GM12878 (cell line): ENCODE data around the gene FOSB. TPM values are rescaled to one million over a fixed set of nuclear protein-coding genes. Genes with fewer than 3 reads are reported as not detected.

Source experiments
- ATAC-seq: fragments of 200-7000 bp; cut with Tn5 transposase; 3 replicates; pipeline ENCODE4 v1.9.1; 2020; ENCODE audit warnings: mild to moderate bottlenecking, moderate library complexity
- BruUV-seq: library from RNA; stranded (reverse); fragments of 400-500 nt; replicated peaks from 2 replicates; lab custom pipeline; 2021; lab: Mats Ljungman, UMichigan
- CTCF ChIA-PET: fragments of 300-600 bp; sonication (Branson Sonifier 250); formaldehyde crosslinking; extraction: SDS; loops from one replicate; lab custom pipeline; 2021; ENCODE audit warnings: inconsistent platforms; lab: Yijun Ruan, JAX
- POLR2A ChIA-PET: fragments of 350-600 bp; formaldehyde crosslinking; extraction: SDS; loops from one replicate; lab custom pipeline; 2021; ENCODE audit warnings: inconsistent platforms; lab: Charles Lee
- RAD21 ChIA-PET: fragments of 300-600 bp; sonication (Branson Sonifier 250); formaldehyde crosslinking; loops from one replicate; lab custom pipeline; 2023; ENCODE audit warnings: antibody characterized with exemption; ENCODE audit not compliant: unreplicated experiment; lab: Charles Lee
- SMC1A ChIA-PET: fragments of 300-600 bp; sonication (Branson Sonifier 250); formaldehyde crosslinking; loops from one replicate; lab custom pipeline; 2023; ENCODE audit not compliant: unreplicated experiment, uncharacterized antibody; lab: Charles Lee
- DNase-seq: peaks from one replicate; pipeline ENCODE4 v3.0.0-alpha.2; 2011; ENCODE audit warnings: low read depth, low spot score
- FAIRE-seq: peaks from 3 replicates; lab custom pipeline; 2011; peaks lifted over from hg19 to GRCh38; lab: Jason Lieb, UNC
- H2AFZ ChIP-seq: 2 replicates; pipeline ENCODE4 v1.6.0; 2011; ENCODE audit warnings: low read depth, low read length, control low read depth; ENCODE audit not compliant: control insufficient read depth
- H3K27ac ChIP-seq: 2 replicates; pipeline ENCODE4 v1.5.1; 2011; ENCODE audit warnings: control low read depth; ENCODE audit not compliant: control insufficient read depth, insufficient read depth
- H3K27me3 ChIP-seq, 2 experiments: replicated peaks in 1 of 2; 2 replicates each; pipeline versions ENCODE4 v1.6.0 to v1.6.1; 2011; ENCODE audit warnings: low read length in 1 of 2; ENCODE audit not compliant: control insufficient read depth in 2 of 2, insufficient read depth in 2 of 2
- H3K36me3 ChIP-seq, 2 experiments: 2 replicates each; pipeline ENCODE4 v1.5.1; 2011; ENCODE audit warnings: low read length in 1 of 2; ENCODE audit not compliant: control insufficient read depth in 2 of 2, insufficient read depth in 2 of 2
- H3K4me1 ChIP-seq: 2 replicates; pipeline ENCODE4 v1.6.1; 2011; ENCODE audit warnings: mild to moderate bottlenecking, low read length, moderate library complexity, mixed read lengths; ENCODE audit not compliant: control insufficient read depth, insufficient read depth
- H3K4me2 ChIP-seq: 2 replicates; pipeline ENCODE4 v1.6.0; 2011; ENCODE audit warnings: control low read depth; ENCODE audit not compliant: control insufficient read depth, insufficient read depth
- H3K4me3 ChIP-seq: fragments of 200-600 bp; sonication (generic); 2 replicates; pipeline ENCODE4 v1.5.1; 2016
- H3K79me2 ChIP-seq: 2 replicates; pipeline ENCODE4 v1.6.0; 2011; ENCODE audit warnings: low read length; ENCODE audit not compliant: control insufficient read depth, insufficient read depth
- H3K9ac ChIP-seq: 2 replicates; pipeline ENCODE4 v1.8.0; 2011; ENCODE audit warnings: low read length, control low read depth, mixed read lengths; ENCODE audit not compliant: control insufficient read depth, insufficient read depth
- H3K9me3 ChIP-seq: replicated peaks from 3 replicates; pipeline ENCODE4 v1.5.1; 2011; ENCODE audit warnings: mild to moderate bottlenecking, low read length; ENCODE audit not compliant: control insufficient read depth, insufficient read depth
- H4K20me1 ChIP-seq: 2 replicates; pipeline ENCODE4 v1.6.0; 2011; ENCODE audit not compliant: control insufficient read depth, insufficient read depth
- BCL11A ChIP-seq: IDR thresholded peaks from 2 replicates; pipeline ENCODE4 v1.6.1; 2011; ENCODE audit warnings: low read depth, low read length
- CREM ChIP-seq: IDR thresholded peaks from 2 replicates; pipeline ENCODE4 v1.6.1; 2014; ENCODE audit warnings: antibody characterized with exemption, low read depth
- ELK1 ChIP-seq: IDR thresholded peaks from 2 replicates; pipeline ENCODE4 v1.6.1; 2012; ENCODE audit warnings: low read depth, low read length, improper control_type of control experiment
- FOXK2 ChIP-seq: fragments of 450-650 bp; IDR thresholded peaks from 2 replicates; pipeline ENCODE4 v1.6.1; 2017; ENCODE audit warnings: mild to moderate bottlenecking, moderate library complexity
- GATAD2B ChIP-seq: fragments of 450-650 bp; conservative IDR thresholded peaks from 2 replicates; pipeline ENCODE4 v1.6.1; 2017; ENCODE audit warnings: low read depth, mild to moderate bottlenecking, moderate library complexity
- MTA2 ChIP-seq: fragments of 450-650 bp; IDR thresholded peaks from 2 replicates; pipeline ENCODE4 v1.6.1; 2016; ENCODE audit warnings: low read depth, mild to moderate bottlenecking, moderate library complexity
- POLR2A ChIP-seq: IDR thresholded peaks from 2 replicates; pipeline ENCODE4 v1.6.1; 2011; ENCODE audit warnings: low read depth, mild to moderate bottlenecking, low read length
- SIX5 ChIP-seq: IDR thresholded peaks from 2 replicates; pipeline ENCODE4 v1.6.1; 2011; ENCODE audit warnings: mild to moderate bottlenecking, low read depth, low read length, moderate library complexity; ENCODE audit not compliant: severe bottlenecking
- SMC3 ChIP-seq: IDR thresholded peaks from 2 replicates; pipeline ENCODE4 v1.6.1; 2011; ENCODE audit warnings: low read length, improper control_type of control experiment, borderline replicate concordance
- STAT3 ChIP-seq: IDR thresholded peaks from 2 replicates; pipeline ENCODE4 v1.6.1; 2011; ENCODE audit warnings: low read depth, low read length, improper control_type of control experiment
- USF1 ChIP-seq: IDR thresholded peaks from 2 replicates; pipeline ENCODE4 v1.6.1; 2011; ENCODE audit warnings: borderline replicate concordance, low read depth, mild to moderate bottlenecking, moderate library complexity, mixed read lengths, low read length; ENCODE audit not compliant: insufficient read depth; ENCODE audit errors: extremely low read length
- ZZZ3 ChIP-seq: IDR thresholded peaks from 2 replicates; pipeline ENCODE4 v1.6.1; 2011; ENCODE audit warnings: low read depth; ENCODE audit not compliant: control insufficient read depth, insufficient read length
- WGBS: methylation state at CpG from one replicate; pipeline ENCODE4 v1.1.6; 2016; ENCODE audit warnings: low lambda C conversion rate; ENCODE audit not compliant: insufficient replicate concordance, insufficient coverage; ENCODE audit errors: missing lambda C conversion rate; 5-methylcytosine and 5-hydroxymethylcytosine counted together
- in situ Hi-C: fragments of 300-500 bp; cut with MboI; formaldehyde crosslinking; loops from 9 replicates; pipeline ENCODE4 v1.14.3; 2018; ENCODE audit warnings: mixed read lengths
- intact Hi-C: fragments of 100-400 bp; cut with micrococcal nuclease; formaldehyde crosslinking; loops from one replicate; pipeline ENCODE4 v1.14.2; 2022; ENCODE audit not compliant: unreplicated experiment
- polyA plus RNA-seq, 11 experiments: library from polyadenylated mRNA; depleted of rRNA in 4 of 11; unstranded in 6 of 11; stranded (reverse) in 5 of 11; fragments of >200 nt; fragmentation: Nextera tagmentation in 4 of 11; fragmentation: Illumina TruSeq in 1 of 11; extraction: Ambion mirVana in 4 of 11; extraction: Trizol in 1 of 11; gene quantifications; 1 replicate in 1 of 11; 2 replicates in 10 of 11; pipeline versions ENCODE4 v1.2.1 to v1.2.3, GENCODE V29; 2011 to 2016; ENCODE audit warnings: inconsistent platforms in 2 of 11, missing spikeins in 2 of 11, low read depth in 1 of 11
- total RNA-seq, 4 experiments: library from RNA; depleted of rRNA in 3 of 4; stranded (reverse); fragments of >200 nt in 3 of 4; fragmentation: Illumina TruSeq in 1 of 4; extraction: Trizol in 1 of 4; gene quantifications; 2 replicates each; pipeline versions ENCODE4 v1.2.1 to v1.2.3, GENCODE V29; 2013 to 2021

FOSB gene
- total and polyA plus RNA-seq, 10 of the 15 experiments (the other 5 are each of a cell fraction or from before 2014, with no cell fraction given) = 0.06 to 0.56 (median 0.26) TPM

DNA sequence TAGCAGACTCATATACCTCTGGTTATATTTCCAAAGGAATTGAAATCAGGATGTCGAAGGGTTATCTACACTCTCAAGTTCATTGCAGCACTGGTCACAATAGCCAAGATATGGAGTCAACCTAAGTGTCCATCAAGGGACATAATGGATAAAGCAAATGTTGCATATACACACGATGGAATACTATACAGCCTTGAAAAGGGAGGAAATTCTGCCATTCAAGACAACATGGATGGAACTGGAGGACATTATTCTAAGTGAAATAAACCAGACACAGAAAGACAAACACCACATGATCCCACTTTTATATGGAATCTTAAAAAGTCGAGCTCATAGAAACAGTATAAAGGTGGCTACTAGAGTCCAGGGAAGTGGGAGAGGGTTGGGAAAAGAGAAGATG lies 30.5 kb upstream of the FOSB start:
- CTCF ChIA-PET = interaction anchor here (0.6 to 6.6 kb wide), 3 partner anchors 9 to 48 kb away, joined by 4 to 385 read pairs (median 17); no protein-coding TSS in a partner anchor
- ATAC-seq = no peak

More for the DNA sequence above, 30.5 kb upstream of the FOSB start:
- ChIA-PET RAD21 (interaction anchor here (0.8 to 1.4 kb wide), 3 partner anchors 41 to 48 kb away, joined by 3 to 10 read pairs (median 4); no protein-coding TSS in a partner anchor), SMC1A (interaction anchor here (6.0 kb wide), 1 partner anchor 42 kb away, joined by 145 read pairs; no protein-coding TSS in a partner anchor), POLR2A (interaction anchor here (0.6 kb wide), 1 partner anchor 9 kb away, joined by 3 read pairs; no protein-coding TSS in a partner anchor)
- no TSS peak for BruUV-seq
- Histone ChIP-seq H3K4me1 (peaks cover 7% of the 10 kb centered on the region), H4K20me1 (no peaks in the 10 kb centered on the region), H3K79me2 (no peaks in the 10 kb centered on the region), H2AFZ (no peak overlapping the region), H3K4me3 (no peak overlapping the region), H3K9ac (no peak overlapping the region), H3K27me3 (no peaks in the 10 kb centered on the region), H3K4me2 (no peak overlapping the region), H3K9me3 (no peaks in the 10 kb centered on the region), H3K36me3 (no peaks in the 10 kb centered on the region), H3K27ac (no peak overlapping the region)
- in situ Hi-C loops = no loop called here
- DNase-seq = no peak
- 96% methylated on average over 3 of the region's 3 CpGs for WGBS
- FAIRE-seq = no peak
- intact Hi-C loops = loop anchor here (5.0 kb wide), 1 partner anchor 145 kb away; the partner anchor contains the start of gene OPA3
- no peak for TF ChIP-seq ZZZ3
- TF ChIP-seq SIX5 = no peak
- TF ChIP-seq POLR2A = no peak
- TF ChIP-seq CREM = no peak
- TF ChIP-seq MTA2 = no peak
- TF ChIP-seq USF1 = no peak
- TF ChIP-seq SMC3 = no peak
- TF ChIP-seq BCL11A = no peak
- no peak for TF ChIP-seq STAT3
- no peak for TF ChIP-seq GATAD2B
- no peak for TF ChIP-seq FOXK2
- no peak for TF ChIP-seq ELK1
